ENCODE measurements around the gene LMNA.

DNA sequence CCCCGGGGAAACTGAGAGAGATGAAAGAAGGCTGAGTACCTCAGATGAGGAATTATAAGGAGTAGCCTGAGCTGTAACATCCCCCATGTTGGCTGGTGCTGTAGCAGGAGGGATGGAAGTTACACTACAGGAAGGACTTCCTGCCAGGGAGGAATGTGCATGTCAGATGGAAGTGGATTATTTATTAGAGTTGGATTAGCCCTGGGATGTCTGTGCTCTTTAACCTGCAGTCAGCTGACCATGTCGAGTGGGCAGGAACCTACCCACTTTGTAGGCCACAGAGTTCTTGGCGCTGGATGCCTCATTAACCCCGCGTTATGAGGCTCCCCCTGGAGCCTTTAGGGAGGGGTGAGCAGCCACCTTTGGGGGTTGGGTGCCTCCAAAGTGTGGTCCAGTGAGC, 38.1 kb downstream of the LMNA start:
- TF ChIP-seq, protein P1, sequence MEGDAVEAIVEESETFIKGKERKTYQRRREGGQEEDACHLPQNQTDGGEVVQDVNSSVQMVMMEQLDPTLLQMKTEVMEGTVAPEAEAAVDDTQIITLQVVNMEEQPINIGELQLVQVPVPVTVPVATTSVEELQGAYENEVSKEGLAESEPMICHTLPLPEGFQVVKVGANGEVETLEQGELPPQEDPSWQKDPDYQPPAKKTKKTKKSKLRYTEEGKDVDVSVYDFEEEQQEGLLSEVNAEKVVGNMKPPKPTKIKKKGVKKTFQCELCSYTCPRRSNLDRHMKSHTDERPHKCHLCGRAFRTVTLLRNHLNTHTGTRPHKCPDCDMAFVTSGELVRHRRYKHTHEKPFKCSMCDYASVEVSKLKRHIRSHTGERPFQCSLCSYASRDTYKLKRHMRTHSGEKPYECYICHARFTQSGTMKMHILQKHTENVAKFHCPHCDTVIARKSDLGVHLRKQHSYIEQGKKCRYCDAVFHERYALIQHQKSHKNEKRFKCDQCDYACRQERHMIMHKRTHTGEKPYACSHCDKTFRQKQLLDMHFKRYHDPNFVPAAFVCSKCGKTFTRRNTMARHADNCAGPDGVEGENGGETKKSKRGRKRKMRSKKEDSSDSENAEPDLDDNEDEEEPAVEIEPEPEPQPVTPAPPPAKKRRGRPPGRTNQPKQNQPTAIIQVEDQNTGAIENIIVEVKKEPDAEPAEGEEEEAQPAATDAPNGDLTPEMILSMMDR (IDR thresholded peaks at IDR 0.05) = no peak
- TF ChIP-seq POLR2A (IDR thresholded peaks at IDR 0.05) = no peak
